HepG2 (cell line): ENCODE data around the gene MYOT. TPM values are rescaled to one million over a fixed set of nuclear protein-coding genes. Genes with fewer than 3 reads are reported as not detected.

Source experiments
- ATAC-seq: fragments of 200-7000 bp; cut with Tn5 transposase; 3 replicates; pipeline ENCODE4 v1.9.1; 2020; ENCODE audit warnings: mild to moderate bottlenecking, moderate library complexity
- BruUV-seq: library from RNA; stranded (reverse); fragments of 400-500 nt; replicated peaks from 2 replicates; lab custom pipeline; 2021; lab: Mats Ljungman, UMichigan
- CTCF ChIA-PET: fragments of 300-600 bp; formaldehyde crosslinking; extraction: SDS; loops from one replicate; lab custom pipeline; 2021; ENCODE audit warnings: low total read pairs, inconsistent platforms, low intra/inter-chr PET ratio; lab: Yijun Ruan, JAX
- POLR2A ChIA-PET: fragments of 350-600 bp; sonication (Branson Sonifier 250); formaldehyde crosslinking; loops from one replicate; lab custom pipeline; 2020; ENCODE audit warnings: antibody characterized with exemption, inconsistent platforms; lab: Yijun Ruan, JAX
- DNase-seq: peaks from one replicate; pipeline ENCODE4 v3.0.0-alpha.2; 2015; ENCODE audit warnings: low spot score
- FAIRE-seq: peaks from 3 replicates; lab custom pipeline; 2011; peaks lifted over from hg19 to GRCh38; lab: Jason Lieb, UNC
- H2AFZ ChIP-seq: one replicate; pipeline ENCODE4 v1.6.1; 2011; ENCODE audit warnings: low read length, inconsistent platforms
- H3K27ac ChIP-seq: fragments of 300-600 bp; 3 replicates; pipeline ENCODE4 v1.8.0; 2011; ENCODE audit warnings: mixed run types, mild to moderate bottlenecking, mixed read lengths, low read length, inconsistent platforms; ENCODE audit not compliant: insufficient read depth; ENCODE audit errors: extremely low read length
- H3K27me3 ChIP-seq, 2 experiments: fragments of 200-600 bp in 1 of 2; 2 replicates in 1 of 2; 3 replicates in 1 of 2; pipeline versions ENCODE4 v1.6.0 to v1.8.0; 2011; ENCODE audit warnings: low read length in 2 of 2, mild to moderate bottlenecking in 2 of 2, moderate library complexity in 2 of 2, inconsistent platforms in 1 of 2; ENCODE audit not compliant: insufficient read depth in 2 of 2, control insufficient read depth in 1 of 2
- H3K36me3 ChIP-seq, 2 experiments: fragments of 200-600 bp in 1 of 2; replicated peaks in 1 of 2; 2 replicates in 1 of 2; 3 replicates in 1 of 2; pipeline versions ENCODE4 v1.5.1 to v1.8.0; 2011; ENCODE audit warnings: low read length in 2 of 2, inconsistent platforms in 1 of 2; ENCODE audit not compliant: insufficient read depth in 2 of 2, control insufficient read depth in 1 of 2
- H3K4me1 ChIP-seq: 2 replicates; pipeline ENCODE4 v1.5.1; 2012; ENCODE audit warnings: low read length, inconsistent platforms; ENCODE audit not compliant: insufficient read depth
- H3K4me2 ChIP-seq: 2 replicates; pipeline ENCODE4 v1.6.0; 2011; ENCODE audit warnings: low read depth, low read length, inconsistent platforms
- H3K4me3 ChIP-seq, 3 experiments: fragments of 200-600 bp in 1 of 3; sonication (generic), shearing (Covaris generic) in 1 of 3; replicated peaks in 1 of 3; 2 replicates each; pipeline ENCODE4 v1.5.1; 2011 to 2016; ENCODE audit warnings: low read length in 3 of 3, inconsistent platforms in 2 of 3, low read depth in 2 of 3, mild to moderate bottlenecking in 2 of 3, control low read depth in 1 of 3, mixed read lengths in 1 of 3; ENCODE audit not compliant: insufficient read depth in 1 of 3
- H3K79me2 ChIP-seq: one replicate; pipeline ENCODE4 v1.6.1; 2011; ENCODE audit warnings: low read length, inconsistent platforms; ENCODE audit not compliant: insufficient read depth
- H3K9ac ChIP-seq: 2 replicates; pipeline ENCODE4 v1.6.0; 2011; ENCODE audit warnings: mild to moderate bottlenecking, low read depth, low read length, inconsistent platforms; ENCODE audit not compliant: insufficient read depth
- H3K9me3 ChIP-seq: 2 replicates; pipeline ENCODE4 v1.5.1; 2012; ENCODE audit warnings: mild to moderate bottlenecking, low read length
- H4K20me1 ChIP-seq: 2 replicates; pipeline ENCODE4 v1.6.0; 2011; ENCODE audit warnings: inconsistent platforms, mild to moderate bottlenecking, low read length, moderate library complexity; ENCODE audit not compliant: insufficient read depth
- CBFB ChIP-seq: sonication (generic); formaldehyde crosslinking; IDR thresholded peaks from 2 replicates; pipeline ENCODE4 v1.4.0; 2020; ENCODE audit warnings: missing genetic modification reagents
- FOXP1 ChIP-seq, 2 experiments: fragments of 450-650 bp in 1 of 2; IDR thresholded peaks; 2 replicates each; pipeline ENCODE4 v1.6.1; 2017 to 2018; ENCODE audit warnings: antibody characterized with exemption in 1 of 2
- HNF4A ChIP-seq: sonication (generic); formaldehyde crosslinking; IDR thresholded peaks from 2 replicates; pipeline ENCODE4 v1.4.0; 2020; ENCODE audit warnings: missing genetic modification reagents
- ZMYM2 ChIP-seq: sonication (generic); formaldehyde crosslinking; IDR thresholded peaks from 2 replicates; pipeline ENCODE4 v1.8.0; 2022; ENCODE audit warnings: mild to moderate bottlenecking, missing genetic modification reagents
- WGBS: methylation state at CpG from one replicate; pipeline ENCODE4 v1.1.6; 2017; ENCODE audit warnings: low lambda C conversion rate; 5-methylcytosine and 5-hydroxymethylcytosine counted together
- in situ Hi-C: cut with HindIII; loops from 2 replicates; pipeline ENCODE4 v1.10.0; 2017; ENCODE audit warnings: low pct_unique_long_range_greater_than_20kb; ENCODE audit not compliant: extremely low pct_ligation_motif_present
- intact Hi-C: fragments of 100-400 bp; cut with micrococcal nuclease; formaldehyde crosslinking; loops from one replicate; pipeline ENCODE4 v1.10.0; 2022; ENCODE audit not compliant: unreplicated experiment
- polyA plus RNA-seq, 8 experiments: library from polyadenylated mRNA; depleted of rRNA in 3 of 8; stranded (reverse) in 7 of 8; unstranded in 1 of 8; fragments of >200 nt; fragmentation: Illumina TruSeq in 4 of 8; extraction: Trizol in 4 of 8; gene quantifications; 2 replicates each; pipeline versions ENCODE4 v1.2.1 to v1.2.3, GENCODE V29; 2011 to 2016; ENCODE audit warnings: low read depth in 4 of 8, missing spikeins in 1 of 8, mixed read lengths in 1 of 8; ENCODE audit not compliant: insufficient read depth in 1 of 8
- total RNA-seq, 5 experiments: library from RNA; depleted of rRNA; stranded (reverse); fragments of >200 nt; fragmentation: Illumina TruSeq; extraction: Trizol; gene quantifications; 2 replicates each; pipeline ENCODE4 v1.2.3, GENCODE V29; 2016; ENCODE audit warnings: low read depth in 1 of 5
- TF ChIP-seq, protein P1 (sequence below): sonication (generic); formaldehyde crosslinking; IDR thresholded peaks from 2 replicates; pipeline ENCODE4 v1.4.0; 2020; ENCODE audit warnings: missing genetic modification reagents, low read depth, mild to moderate bottlenecking, borderline replicate concordance
- TF ChIP-seq, protein P2 (sequence below): IDR thresholded peaks from 2 replicates; pipeline ENCODE4 v1.6.1; 2016; ENCODE audit warnings: missing compliant biosample characterization, missing genetic modification reagents, borderline replicate concordance

Gene MYOT
- total and polyA plus RNA-seq, 2 of the 13 experiments (the other 11 are each of a cell fraction or from before 2014, with no cell fraction given): not detected

DNA sequence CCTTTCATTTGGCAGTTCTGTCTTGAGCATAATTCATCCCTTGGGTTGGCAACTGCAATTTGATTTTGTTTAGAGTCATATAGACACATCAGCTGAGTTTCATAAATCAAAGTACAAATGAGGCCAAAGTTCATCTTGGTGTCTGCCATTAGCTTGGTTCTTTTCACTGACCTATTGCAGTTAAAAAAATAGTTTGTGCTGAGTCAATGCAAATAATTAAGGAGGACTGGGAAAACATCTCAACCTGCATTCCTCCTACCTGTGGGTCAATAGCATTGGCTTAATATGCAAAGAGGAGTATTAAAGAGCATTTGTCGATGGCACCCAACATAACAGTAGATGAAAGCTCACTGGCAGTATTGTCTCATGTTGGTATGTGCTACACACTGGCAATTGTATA is 23.2 kb downstream of the MYOT start (continued):
- TF ChIP-seq, protein P1, sequence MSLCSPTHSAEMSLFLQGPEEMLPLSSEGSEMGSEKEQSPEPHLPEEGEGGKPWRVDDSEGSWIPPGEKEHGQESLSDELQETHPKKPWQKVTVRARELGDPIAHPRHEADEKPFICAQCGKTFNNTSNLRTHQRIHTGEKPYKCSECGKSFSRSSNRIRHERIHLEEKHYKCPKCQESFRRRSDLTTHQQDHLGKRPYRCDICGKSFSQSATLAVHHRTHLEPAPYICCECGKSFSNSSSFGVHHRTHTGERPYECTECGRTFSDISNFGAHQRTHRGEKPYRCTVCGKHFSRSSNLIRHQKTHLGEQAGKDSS: no peak
- TF ChIP-seq, all 625 proteins: peak for 16

DNA sequence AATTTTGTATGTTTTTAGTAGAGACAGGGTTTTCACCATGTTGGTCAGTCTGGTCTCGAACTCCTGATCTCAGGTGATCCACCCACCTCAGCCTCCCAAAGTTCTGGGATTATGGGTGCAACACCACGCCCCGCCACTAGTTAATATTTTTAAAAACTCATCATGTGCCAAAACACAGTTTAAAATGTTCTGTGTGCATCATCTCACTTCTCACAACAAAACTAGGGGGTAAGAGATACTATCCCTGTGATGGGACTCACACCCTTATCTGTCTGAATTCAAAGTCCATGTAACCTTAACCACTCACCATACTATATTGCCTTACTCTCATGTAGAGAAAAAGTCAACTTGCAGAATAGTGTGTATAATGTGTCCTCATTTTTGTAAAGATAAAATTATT is 24.2 kb downstream of the MYOT start:
- H3K36me3 ChIP-seq: no peaks in the 10 kb centered on the region
- intact Hi-C loops: loop anchor here (10.0 kb wide), 1 partner anchor 137 kb away; the partner anchor contains the start of gene HNRNPA0
- no peak overlapping the region for H2AFZ ChIP-seq
- in situ Hi-C loops: no loop called here
- DNase-seq (peak; percentile 7), ATAC-seq (peak; percentile 64; the same call in 2 of the 3 replicates), FAIRE-seq (no peak)
- H3K4me1 ChIP-seq: peaks cover 34% of the 10 kb centered on the region
- no peak overlapping the region for H3K27ac ChIP-seq
- no peak overlapping the region for H3K9ac ChIP-seq
- ChIA-PET CTCF (no interaction called here), POLR2A (no interaction called here)
- peak; percentile 35; the same call in 1 of the 2 replicates for TF ChIP-seq HNF4A (CRISPR knock-in tag)
- TF ChIP-seq, protein P2, sequence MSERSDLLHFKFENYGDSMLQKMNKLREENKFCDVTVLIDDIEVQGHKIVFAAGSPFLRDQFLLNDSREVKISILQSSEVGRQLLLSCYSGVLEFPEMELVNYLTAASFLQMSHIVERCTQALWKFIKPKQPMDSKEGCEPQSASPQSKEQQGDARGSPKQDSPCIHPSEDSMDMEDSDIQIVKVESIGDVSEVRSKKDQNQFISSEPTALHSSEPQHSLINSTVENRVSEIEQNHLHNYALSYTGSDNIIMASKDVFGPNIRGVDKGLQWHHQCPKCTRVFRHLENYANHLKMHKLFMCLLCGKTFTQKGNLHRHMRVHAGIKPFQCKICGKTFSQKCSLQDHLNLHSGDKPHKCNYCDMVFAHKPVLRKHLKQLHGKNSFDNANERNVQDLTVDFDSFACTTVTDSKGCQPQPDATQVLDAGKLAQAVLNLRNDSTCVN (CRISPR knock-in tag): no peak
- TF ChIP-seq ZMYM2: 0 out of 2 replicates have a peak, but pooled peaks have one; percentile 64
- 0 out of 5 replicates have a peak, but pooled peaks cover 0 to 3% of the 10 kb centered on the region in 2 experiments for H3K27me3 ChIP-seq
- WGBS: 58% methylated on average over 3 of the region's 3 CpGs
- H4K20me1 ChIP-seq: no peaks in the 10 kb centered on the region
- BruUV-seq: no TSS peak
- H3K4me2 ChIP-seq: no peak overlapping the region
- H3K79me2 ChIP-seq: no peaks in the 10 kb centered on the region
- H3K9me3 ChIP-seq: no peaks in the 10 kb centered on the region
- no peak overlapping the region for H3K4me3 ChIP-seq

DNA sequence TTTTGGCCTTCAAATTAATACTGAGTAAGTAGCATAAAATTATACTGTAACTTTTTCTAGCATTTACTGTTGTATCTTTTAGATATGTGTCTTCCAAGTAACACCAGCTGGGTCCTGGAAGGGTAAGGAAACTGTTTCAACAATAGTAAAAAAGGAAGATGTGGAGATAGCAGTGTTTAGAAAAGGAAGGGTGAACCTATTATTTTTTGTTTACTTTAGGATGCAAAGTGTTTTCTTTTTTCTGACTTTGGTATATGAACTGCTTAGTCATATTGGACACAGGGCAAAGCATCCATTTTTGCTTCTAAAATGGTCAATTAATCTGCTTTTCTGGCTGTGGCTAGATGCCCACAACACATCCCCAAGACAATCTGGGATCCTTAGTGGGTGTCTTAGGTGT is 26.9 kb downstream of the MYOT start:
- ChIA-PET CTCF (no interaction called here), POLR2A (no interaction called here)
- FAIRE-seq (no peak), ATAC-seq (no peak), DNase-seq (no peak)
- no peak overlapping the region for H2AFZ ChIP-seq
- peaks cover 50% of the 10 kb centered on the region for H3K4me1 ChIP-seq
- TF ChIP-seq FOXP1 (IDR thresholded peaks at IDR 0.05): no peak
- 0 out of 2 replicates have a peak, but pooled peaks have one; percentile 9 for TF ChIP-seq FOXP1 (CRISPR knock-in tag; IDR thresholded peaks at IDR 0.05)
- no peak for TF ChIP-seq CBFB (CRISPR knock-in tag)
- H3K4me2 ChIP-seq: no peak overlapping the region
- no TSS peak for BruUV-seq
- H3K9me3 ChIP-seq: no peaks in the 10 kb centered on the region
- no peak overlapping the region for H3K4me3 ChIP-seq
- no peaks in the 10 kb centered on the region for H4K20me1 ChIP-seq
- H3K79me2 ChIP-seq: no peaks in the 10 kb centered on the region
- in situ Hi-C loops: no loop called here
- intact Hi-C loops: loop anchor here (10.0 kb wide), 1 partner anchor 140 kb away; the partner anchor contains the start of gene HNRNPA0
- no peaks in the 10 kb centered on the region for H3K36me3 ChIP-seq
- H3K27ac ChIP-seq: no peak overlapping the region
- no peaks in the 10 kb centered on the region for H3K27me3 ChIP-seq
- H3K9ac ChIP-seq: no peak overlapping the region
